ENCODE measurements around the gene GOLT1A. TPM values are rescaled to one million over a fixed set of nuclear protein-coding genes. Genes with fewer than 3 reads are reported as not detected.

Gene GOLT1A
- total RNA-seq, 5 donors from 2014 or later (not counting 1 experiment from before 2014, with no cell fraction given): 0.30 to 0.42 (median 0.32) TPM; not detected in 1

GRCh38 chr1:204174958-204175357, 38.8 kb downstream of the GOLT1A start:
- CTCF ChIA-PET: no interaction called here

GRCh38 chr1:204172404-204173029, 41.3 kb downstream of the GOLT1A start:
- no CpG with 5 or more reads among the region's 2 CpGs for WGBS (ENCODE audit: insufficient coverage)
- no peak overlapping the region for H3K4me3 Mint-ChIP-seq
- Histone ChIP-seq H3K36me3 (ENCODE audit: control insufficient read depth in 2 of 2, extremely low read depth in 1 of 2, insufficient read depth in 1 of 2, low read length in 1 of 2) (no peaks in the 10 kb centered on the region), H3K4me3 (ENCODE audit: control insufficient read depth in 1 of 2, extremely low read depth in 1 of 2, low read length in 1 of 2) (no peak overlapping the region), H3K9me3 (no peaks in the 10 kb centered on the region), H3K4me1 (ENCODE audit: control insufficient read depth in 1 of 2, extremely low read depth in 1 of 2, insufficient read depth in 2 of 2, low read length in 2 of 2) (no peaks in the 10 kb centered on the region), H3K27me3 (replicated peaks in 1 of 2; ENCODE audit: control insufficient read depth in 2 of 2, extremely low read depth in 1 of 2, insufficient read depth in 2 of 2, low read length in 1 of 2) (peaks cover 0 to 26% of the 10 kb centered on the region in 2 experiments), H3K27ac (ENCODE audit: low read length) (no peak overlapping the region)
- H3K4me1 Mint-ChIP-seq: no peaks in the 10 kb centered on the region
- no peak overlapping the region for H3K27ac Mint-ChIP-seq
- H3K36me3 Mint-ChIP-seq: no peaks in the 10 kb centered on the region
- H3K27me3 Mint-ChIP-seq: peaks cover 11 to 12% of the 10 kb centered on the region in 2 donors
- peaks cover under 1 to 39% (median 28%) of the 10 kb centered on the region in 3 donors for H3K9me3 Mint-ChIP-seq
- no peak for ATAC-seq (replicated peaks in 1 of 4)
- CTCF ChIA-PET: interaction anchor here in 1 of 2 donors (0.6 to 1.5 kb wide), 3 partner anchors 17 to 173 kb away, joined by 4 to 6 read pairs (median 4); no protein-coding TSS in a partner anchor
- POLR2A ChIA-PET: no interaction called here
- DNase-seq: no peak

More at GRCh38 chr1:204174958-204175357, 38.8 kb downstream of the GOLT1A start:
- Histone ChIP-seq H3K27me3 (replicated peaks in 1 of 2; ENCODE audit: control insufficient read depth in 2 of 2, extremely low read depth in 1 of 2, insufficient read depth in 2 of 2, low read length in 1 of 2) (peaks cover 0 to 38% of the 10 kb centered on the region in 2 experiments), H3K27ac (ENCODE audit: low read length) (no peak overlapping the region), H3K4me1 (ENCODE audit: control insufficient read depth in 1 of 2, extremely low read depth in 1 of 2, insufficient read depth in 2 of 2, low read length in 2 of 2) (no peaks in the 10 kb centered on the region), H3K36me3 (ENCODE audit: control insufficient read depth in 2 of 2, extremely low read depth in 1 of 2, insufficient read depth in 1 of 2, low read length in 1 of 2) (no peaks in the 10 kb centered on the region), H3K9me3 (no peaks in the 10 kb centered on the region), H3K4me3 (ENCODE audit: control insufficient read depth in 1 of 2, extremely low read depth in 1 of 2, low read length in 1 of 2) (no peak overlapping the region)
- ATAC-seq (replicated peaks in 1 of 4): no peak
- no peak for DNase-seq
- no peaks in the 10 kb centered on the region for H3K4me1 Mint-ChIP-seq
- H3K4me3 Mint-ChIP-seq: no peak overlapping the region
- no peak overlapping the region for H3K27ac Mint-ChIP-seq
- 79% methylated on average over 3 of the region's 3 CpGs for WGBS (ENCODE audit: insufficient coverage)
- H3K36me3 Mint-ChIP-seq: no peaks in the 10 kb centered on the region
- POLR2A ChIA-PET: no interaction called here
- peaks cover 0 to 26% (median 18%) of the 10 kb centered on the region in 3 donors for H3K9me3 Mint-ChIP-seq
- H3K27me3 Mint-ChIP-seq: peaks cover 12 to 16% of the 10 kb centered on the region in 2 donors

GRCh38 chr1:204171751-204172178, 42.0 kb downstream of the GOLT1A start:
- Mint-ChIP-seq H3K9me3 (peaks cover 3 to 43% (median 31%) of the 10 kb centered on the region in 3 donors), H3K4me3 (no peak overlapping the region), H3K27me3 (peaks cover 11 to 12% of the 10 kb centered on the region in 2 donors), H3K27ac (no peak overlapping the region), H3K36me3 (no peaks in the 10 kb centered on the region), H3K4me1 (no peaks in the 10 kb centered on the region)
- H3K4me3 ChIP-seq (ENCODE audit: control insufficient read depth in 1 of 2, extremely low read depth in 1 of 2, low read length in 1 of 2): no peak overlapping the region
- DNase-seq (no peak), ATAC-seq (replicated peaks in 1 of 4) (no peak)
- H3K9me3 ChIP-seq: no peaks in the 10 kb centered on the region
- peaks cover 0 to 18% of the 10 kb centered on the region in 2 experiments for H3K27me3 ChIP-seq (replicated peaks in 1 of 2; ENCODE audit: control insufficient read depth in 2 of 2, extremely low read depth in 1 of 2, insufficient read depth in 2 of 2, low read length in 1 of 2)
- ChIA-PET POLR2A (no interaction called here), CTCF (interaction anchor here (0.9 to 1.5 kb wide), 2 partner anchors 10 to 17 kb away, joined by 4 to 6 read pairs; no protein-coding TSS in a partner anchor)
- H3K36me3 ChIP-seq (ENCODE audit: control insufficient read depth in 2 of 2, extremely low read depth in 1 of 2, insufficient read depth in 1 of 2, low read length in 1 of 2): no peaks in the 10 kb centered on the region
- no peak overlapping the region for H3K27ac ChIP-seq (ENCODE audit: low read length)
- no CpG with 5 or more reads among the region's 4 CpGs for WGBS (ENCODE audit: insufficient coverage)
- no peaks in the 10 kb centered on the region for H3K4me1 ChIP-seq (ENCODE audit: control insufficient read depth in 1 of 2, extremely low read depth in 1 of 2, insufficient read depth in 2 of 2, low read length in 2 of 2)

- ATAC-seq (replicated peaks in 1 of 4): no peak
- Mint-ChIP-seq H3K9me3 (peaks cover 3 to 43% (median 31%) of the 10 kb centered on the region in 3 donors), H3K36me3 (no peaks in the 10 kb centered on the region), H3K4me3 (no peak overlapping the region), H3K27ac (no peak overlapping the region), H3K27me3 (peaks cover 11 to 16% of the 10 kb centered on the region in 2 donors), H3K4me1 (no peaks in the 10 kb centered on the region)
- POLR2A ChIA-PET: no interaction called here
- H3K4me1 ChIP-seq (ENCODE audit: control insufficient read depth in 1 of 2, extremely low read depth in 1 of 2, insufficient read depth in 2 of 2, low read length in 2 of 2): no peaks in the 10 kb centered on the region
- 100% methylated on average over 1 of the region's 3 CpGs for WGBS (ENCODE audit: insufficient coverage)
- CTCF ChIA-PET: no interaction called here
- peaks cover 0 to 21% of the 10 kb centered on the region in 2 experiments for H3K27me3 ChIP-seq (replicated peaks in 1 of 2; ENCODE audit: control insufficient read depth in 2 of 2, extremely low read depth in 1 of 2, insufficient read depth in 2 of 2, low read length in 1 of 2)
- H3K36me3 ChIP-seq (ENCODE audit: control insufficient read depth in 2 of 2, extremely low read depth in 1 of 2, insufficient read depth in 1 of 2, low read length in 1 of 2): no peaks in the 10 kb centered on the region
- no peak overlapping the region for H3K27ac ChIP-seq (ENCODE audit: low read length)
- no peak for DNase-seq
- no peaks in the 10 kb centered on the region for H3K9me3 ChIP-seq
- H3K4me3 ChIP-seq (ENCODE audit: control insufficient read depth in 1 of 2, extremely low read depth in 1 of 2, low read length in 1 of 2): no peak overlapping the region
Measured at GRCh38 chr1:204170494-204171155, 43.2 kb downstream of the GOLT1A start.

- no peaks in the 10 kb centered on the region for H3K36me3 Mint-ChIP-seq
- ChIA-PET CTCF (interaction anchor here in 1 of 2 donors (0.8 kb wide), 1 partner anchor 905 kb away, joined by 3 read pairs; no protein-coding TSS in a partner anchor), POLR2A (no interaction called here)
- Histone ChIP-seq H3K4me3 (ENCODE audit: control insufficient read depth in 1 of 2, extremely low read depth in 1 of 2, low read length in 1 of 2) (no peak overlapping the region), H3K27me3 (replicated peaks in 1 of 2; ENCODE audit: control insufficient read depth in 2 of 2, extremely low read depth in 1 of 2, insufficient read depth in 2 of 2, low read length in 1 of 2) (peaks cover 0 to 17% of the 10 kb centered on the region in 2 experiments), H3K27ac (ENCODE audit: low read length) (no peak overlapping the region), H3K9me3 (no peaks in the 10 kb centered on the region), H3K4me1 (ENCODE audit: control insufficient read depth in 1 of 2, extremely low read depth in 1 of 2, insufficient read depth in 2 of 2, low read length in 2 of 2) (no peaks in the 10 kb centered on the region), H3K36me3 (ENCODE audit: control insufficient read depth in 2 of 2, extremely low read depth in 1 of 2, insufficient read depth in 1 of 2, low read length in 1 of 2) (no peaks in the 10 kb centered on the region)
- H3K4me1 Mint-ChIP-seq: no peaks in the 10 kb centered on the region
- DNase-seq (no peak), ATAC-seq (replicated peaks in 1 of 4) (no peak)
- peaks cover 14 to 16% of the 10 kb centered on the region in 2 donors for H3K27me3 Mint-ChIP-seq
- no peak overlapping the region for H3K4me3 Mint-ChIP-seq
- H3K9me3 Mint-ChIP-seq: peaks cover 3 to 43% (median 31%) of the 10 kb centered on the region in 3 donors
- no CpG with 5 or more reads among the region's 4 CpGs for WGBS (ENCODE audit: insufficient coverage)
- H3K27ac Mint-ChIP-seq: no peak overlapping the region
Measured at GRCh38 chr1:204169858-204170257, 43.9 kb downstream of the GOLT1A start.

GRCh38 chr1:204167730-204168129, 46.1 kb downstream of the GOLT1A start:
- no peak overlapping the region for H3K4me3 Mint-ChIP-seq
- Histone ChIP-seq H3K27me3 (replicated peaks in 1 of 2; ENCODE audit: control insufficient read depth in 2 of 2, extremely low read depth in 1 of 2, insufficient read depth in 2 of 2, low read length in 1 of 2) (peaks cover 0 to 10% of the 10 kb centered on the region in 2 experiments), H3K9me3 (no peaks in the 10 kb centered on the region), H3K4me3 (ENCODE audit: control insufficient read depth in 1 of 2, extremely low read depth in 1 of 2, low read length in 1 of 2) (no peak overlapping the region), H3K27ac (ENCODE audit: low read length) (no peak overlapping the region), H3K36me3 (ENCODE audit: control insufficient read depth in 2 of 2, extremely low read depth in 1 of 2, insufficient read depth in 1 of 2, low read length in 1 of 2) (no peaks in the 10 kb centered on the region), H3K4me1 (ENCODE audit: control insufficient read depth in 1 of 2, extremely low read depth in 1 of 2, insufficient read depth in 2 of 2, low read length in 2 of 2) (no peaks in the 10 kb centered on the region)
- POLR2A ChIA-PET: no interaction called here
- peaks cover 3 to 4% of the 10 kb centered on the region in 2 donors for H3K27me3 Mint-ChIP-seq
- H3K27ac Mint-ChIP-seq: no peak overlapping the region
- H3K9me3 Mint-ChIP-seq: peaks cover 3 to 35% (median 28%) of the 10 kb centered on the region in 3 donors
- WGBS (ENCODE audit: insufficient coverage): 86% methylated on average over 2 of the region's 5 CpGs
- no peak for DNase-seq
- CTCF ChIA-PET: no interaction called here
- H3K4me1 Mint-ChIP-seq: no peaks in the 10 kb centered on the region
- no peaks in the 10 kb centered on the region for H3K36me3 Mint-ChIP-seq
- no peak for ATAC-seq (replicated peaks in 1 of 4)

Data from T-cell (primary cell).